ENCODE data around the gene SYNGR2. TPM values are rescaled to one million over a fixed set of nuclear protein-coding genes. Genes with fewer than 3 reads are reported as not detected.
"Not testable (repeated sequence)": the region's sequence is repeated elsewhere in the genome, so short reads cannot be mapped to it uniquely, and the experiment has no call there.

SYNGR2 gene
- total RNA-seq, 4 donors from 2014 or later: 63.1 to 164 (median 124) TPM

DNA sequence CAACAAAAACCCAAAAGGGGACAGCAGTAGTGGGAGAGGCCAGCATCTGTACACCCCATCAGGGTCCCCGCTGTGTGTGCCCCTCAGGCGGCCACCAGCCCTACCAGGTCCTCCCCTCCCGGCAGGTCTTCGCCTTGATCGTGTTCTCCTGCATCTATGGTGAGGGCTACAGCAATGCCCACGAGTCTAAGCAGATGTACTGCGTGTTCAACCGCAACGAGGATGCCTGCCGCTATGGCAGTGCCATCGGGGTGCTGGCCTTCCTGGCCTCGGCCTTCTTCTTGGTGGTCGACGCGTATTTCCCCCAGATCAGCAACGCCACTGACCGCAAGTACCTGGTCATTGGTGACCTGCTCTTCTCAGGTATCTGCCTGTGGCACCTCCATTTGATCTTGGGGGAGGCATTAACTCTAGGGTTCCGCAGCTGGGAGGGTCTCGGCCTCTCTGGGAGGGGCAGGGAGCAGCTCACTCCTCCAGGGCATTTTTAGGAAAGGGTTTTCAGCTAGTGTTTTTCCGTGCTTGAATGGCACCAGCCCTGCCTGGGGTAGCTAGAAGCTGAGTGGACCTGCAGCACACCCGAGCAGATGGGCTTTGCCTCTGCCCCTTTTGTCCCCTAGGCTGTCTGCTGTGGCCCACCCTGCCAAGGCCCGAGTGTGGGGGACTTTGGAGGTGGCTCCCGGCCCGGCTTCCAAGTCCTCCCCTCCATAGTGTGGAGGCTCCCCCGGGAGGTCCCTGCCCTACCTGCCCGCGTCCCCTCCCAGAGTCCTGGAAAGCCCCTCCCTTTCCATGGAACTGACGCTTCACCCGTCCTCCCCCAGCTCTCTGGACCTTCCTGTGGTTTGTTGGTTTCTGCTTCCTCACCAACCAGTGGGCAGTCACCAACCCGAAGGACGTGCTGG, 2.6 kb downstream of the SYNGR2 start:
- peak overlapping the region; percentile 83 to 98 (median 90) for H3K27ac ChIP-seq (replicated peaks in 1 of 4)
- no peaks in the 10 kb centered on the region for H3K9me3 ChIP-seq
- peaks cover 0 to 29% (median 22%) of the 10 kb centered on the region in 4 donors for H3K36me3 ChIP-seq
- DNase-seq (ENCODE audit: extremely low spot score): no peak
- 86% methylated on average over 28 of the region's 31 CpGs for WGBS
- intact Hi-C loops (cut with DNase I): loop anchor here (5.0 kb wide), 2 partner anchors 59 to 186 kb away; no protein-coding TSS in a partner anchor
- H3K4me3 ChIP-seq: no peak overlapping the region
- no peaks in the 10 kb centered on the region for H3K27me3 ChIP-seq
- TF ChIP-seq POLR2AphosphoS5 (IDR thresholded peaks at IDR 0.05) (no peak), EP300 (IDR thresholded peaks at IDR 0.05) (no peak), POLR2A (IDR thresholded peaks at IDR 0.05; ENCODE audit: low read depth) (no peak)
- TF ChIP-seq, protein P1, sequence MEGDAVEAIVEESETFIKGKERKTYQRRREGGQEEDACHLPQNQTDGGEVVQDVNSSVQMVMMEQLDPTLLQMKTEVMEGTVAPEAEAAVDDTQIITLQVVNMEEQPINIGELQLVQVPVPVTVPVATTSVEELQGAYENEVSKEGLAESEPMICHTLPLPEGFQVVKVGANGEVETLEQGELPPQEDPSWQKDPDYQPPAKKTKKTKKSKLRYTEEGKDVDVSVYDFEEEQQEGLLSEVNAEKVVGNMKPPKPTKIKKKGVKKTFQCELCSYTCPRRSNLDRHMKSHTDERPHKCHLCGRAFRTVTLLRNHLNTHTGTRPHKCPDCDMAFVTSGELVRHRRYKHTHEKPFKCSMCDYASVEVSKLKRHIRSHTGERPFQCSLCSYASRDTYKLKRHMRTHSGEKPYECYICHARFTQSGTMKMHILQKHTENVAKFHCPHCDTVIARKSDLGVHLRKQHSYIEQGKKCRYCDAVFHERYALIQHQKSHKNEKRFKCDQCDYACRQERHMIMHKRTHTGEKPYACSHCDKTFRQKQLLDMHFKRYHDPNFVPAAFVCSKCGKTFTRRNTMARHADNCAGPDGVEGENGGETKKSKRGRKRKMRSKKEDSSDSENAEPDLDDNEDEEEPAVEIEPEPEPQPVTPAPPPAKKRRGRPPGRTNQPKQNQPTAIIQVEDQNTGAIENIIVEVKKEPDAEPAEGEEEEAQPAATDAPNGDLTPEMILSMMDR (IDR thresholded peaks at IDR 0.05): no peak
- H3K4me1 ChIP-seq: peaks cover 69 to 78% (median 77%) of the 10 kb centered on the region in 4 donors

GRCh38 chr17:78171591-78172248, 3.3 kb downstream of the SYNGR2 start:
- WGBS: 77% methylated on average over 15 of the region's 19 CpGs
- H3K27ac ChIP-seq (replicated peaks in 1 of 4): peak overlapping the region; percentile 83 to 98 (median 90)
- not testable (repeated sequence) for H3K27me3 ChIP-seq; DNase-seq (ENCODE audit: extremely low spot score); H3K9me3 ChIP-seq
- H3K4me3 ChIP-seq: peak overlapping the region in 3 of 4 donors; percentile 9 to 24 (median 19)
- intact Hi-C loops (cut with DNase I): loop anchor here (5.0 kb wide), 2 partner anchors 59 to 186 kb away; no protein-coding TSS in a partner anchor
- peaks cover 76 to 86% (median 85%) of the 10 kb centered on the region in 4 donors for H3K4me1 ChIP-seq
- peaks cover 0 to 29% (median 22%) of the 10 kb centered on the region in 4 donors for H3K36me3 ChIP-seq

DNA sequence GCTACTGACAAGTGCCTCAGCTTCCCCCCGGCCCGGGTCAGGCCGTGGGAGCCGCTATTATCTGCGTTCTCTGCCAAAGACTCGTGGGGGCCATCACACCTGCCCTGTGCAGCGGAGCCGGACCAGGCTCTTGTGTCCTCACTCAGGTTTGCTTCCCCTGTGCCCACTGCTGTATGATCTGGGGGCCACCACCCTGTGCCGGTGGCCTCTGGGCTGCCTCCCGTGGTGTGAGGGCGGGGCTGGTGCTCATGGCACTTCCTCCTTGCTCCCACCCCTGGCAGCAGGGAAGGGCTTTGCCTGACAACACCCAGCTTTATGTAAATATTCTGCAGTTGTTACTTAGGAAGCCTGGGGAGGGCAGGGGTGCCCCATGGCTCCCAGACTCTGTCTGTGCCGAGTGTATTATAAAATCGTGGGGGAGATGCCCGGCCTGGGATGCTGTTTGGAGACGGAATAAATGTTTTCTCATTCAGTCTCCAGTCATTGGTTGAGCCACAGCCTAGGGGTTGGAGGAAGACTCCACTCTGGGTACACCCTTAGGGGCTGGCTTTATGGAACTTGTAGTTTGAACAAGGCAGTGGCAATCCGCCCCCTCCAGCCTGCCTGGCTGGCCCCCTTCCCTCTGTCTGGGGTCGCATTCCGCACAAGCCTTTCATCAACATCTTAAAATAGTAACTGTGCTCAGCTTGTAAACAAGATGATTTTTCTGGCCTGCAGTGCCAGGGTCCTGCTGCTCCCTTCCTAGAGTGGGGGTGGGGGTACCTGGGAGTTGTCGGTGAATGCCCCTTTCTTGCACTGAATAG, 4.1 kb downstream of the SYNGR2 start:
- Histone ChIP-seq H3K4me3 (peak overlapping the region in 3 of 4 donors; percentile 9 to 24 (median 19)), H3K27ac (replicated peaks in 1 of 4) (peak overlapping the region; percentile 83 to 98 (median 90)), H3K4me1 (peaks cover 79 to 93% (median 92%) of the 10 kb centered on the region in 4 donors), H3K36me3 (peaks cover 0 to 29% (median 22%) of the 10 kb centered on the region in 4 donors), H3K9me3 (no peaks in the 10 kb centered on the region), H3K27me3 (no peaks in the 10 kb centered on the region)
- 23% methylated on average over 9 of the region's 19 CpGs for WGBS
- intact Hi-C loops (cut with DNase I): loop anchor here (5.0 kb wide), 2 partner anchors 60 to 185 kb away; no protein-coding TSS in a partner anchor
- DNase-seq (ENCODE audit: extremely low spot score): no peak
- TF ChIP-seq POLR2A (IDR thresholded peaks at IDR 0.05; ENCODE audit: low read depth): no peak
- peak; percentile 14 to 41 for TF ChIP-seq POLR2AphosphoS5 (IDR thresholded peaks at IDR 0.05)
- TF ChIP-seq, protein P1 (IDR thresholded peaks at IDR 0.05): no peak

- peaks cover 0 to 29% (median 22%) of the 10 kb centered on the region in 4 donors for H3K36me3 ChIP-seq
- H3K27ac ChIP-seq (replicated peaks in 1 of 4): peak overlapping the region; percentile 83 to 98 (median 90)
- peak overlapping the region in 1 of 4 donors; percentile 24 for H3K4me3 ChIP-seq
- WGBS: 56% methylated on average over 9 of the region's 11 CpGs
- intact Hi-C loops (cut with DNase I): loop anchor here (5.0 kb wide), 2 partner anchors 61 to 184 kb away; no protein-coding TSS in a partner anchor
- TF ChIP-seq POLR2AphosphoS5 (IDR thresholded peaks at IDR 0.05): no peak
- no peak for TF ChIP-seq POLR2A (IDR thresholded peaks at IDR 0.05; ENCODE audit: low read depth)
- TF ChIP-seq EP300 (IDR thresholded peaks at IDR 0.05): no peak
- TF ChIP-seq, protein P1 (IDR thresholded peaks at IDR 0.05): no peak
- no peaks in the 10 kb centered on the region for H3K27me3 ChIP-seq
- H3K9me3 ChIP-seq: no peaks in the 10 kb centered on the region
- peaks cover 75 to 96% (median 94%) of the 10 kb centered on the region in 4 donors for H3K4me1 ChIP-seq
- DNase-seq (ENCODE audit: extremely low spot score): no peak
Observed at GRCh38 chr17:78173097-78173715, 4.8 kb downstream of the SYNGR2 start.
